ENCODE results near the gene LRP1B.
"Not testable (repeated sequence)": the region's sequence is repeated elsewhere in the genome, so short reads cannot be mapped to it uniquely, and the experiment has no call there.

Gene LRP1B

GRCh38 chr2:141182246-141182645 lies 948.6 kb downstream of the LRP1B start:
- no peak overlapping the region for H3K4me3 Mint-ChIP-seq
- H3K27me3 Mint-ChIP-seq (ENCODE audit: low read depth): no peaks in the 10 kb centered on the region
- H3K4me1 Mint-ChIP-seq (ENCODE audit: low read depth): no peaks in the 10 kb centered on the region
- no peak for DNase-seq (ENCODE audit: low spot score)
- no peaks in the 10 kb centered on the region for H3K36me3 Mint-ChIP-seq (ENCODE audit: low read depth)
- H3K9me3 Mint-ChIP-seq: peaks cover 28% of the 10 kb centered on the region
- H3K27ac Mint-ChIP-seq: no peak overlapping the region

- DNase-seq (ENCODE audit: low spot score); H3K36me3 Mint-ChIP-seq (ENCODE audit: low read depth); H3K4me1 Mint-ChIP-seq (ENCODE audit: low read depth); H3K27me3 Mint-ChIP-seq (ENCODE audit: low read depth); H3K4me3 Mint-ChIP-seq; H3K27ac Mint-ChIP-seq: not testable (repeated sequence)
- peaks cover 22% of the 10 kb centered on the region for H3K9me3 Mint-ChIP-seq
Measured at GRCh38 chr2:141169117-141169516, 961.7 kb downstream of the LRP1B start.

GRCh38 chr2:141162314-141162713 lies 968.5 kb downstream of the LRP1B start:
- no peaks in the 10 kb centered on the region for H3K27me3 Mint-ChIP-seq (ENCODE audit: low read depth)
- DNase-seq (ENCODE audit: low spot score): no peak
- peaks cover 9% of the 10 kb centered on the region for H3K9me3 Mint-ChIP-seq
- H3K4me1 Mint-ChIP-seq (ENCODE audit: low read depth): no peaks in the 10 kb centered on the region
- H3K27ac Mint-ChIP-seq: no peak overlapping the region
- H3K4me3 Mint-ChIP-seq: no peak overlapping the region
- no peaks in the 10 kb centered on the region for H3K36me3 Mint-ChIP-seq (ENCODE audit: low read depth)

GRCh38 chr2:141151611-141152286 lies 979.1 kb downstream of the LRP1B start:
- Mint-ChIP-seq H3K4me3 (no peak overlapping the region), H3K36me3 (ENCODE audit: low read depth) (no peaks in the 10 kb centered on the region), H3K27ac (no peak overlapping the region), H3K9me3 (peaks cover 11% of the 10 kb centered on the region), H3K27me3 (ENCODE audit: low read depth) (no peaks in the 10 kb centered on the region), H3K4me1 (ENCODE audit: low read depth) (no peaks in the 10 kb centered on the region)
- no peak for DNase-seq (ENCODE audit: low spot score)

GRCh38 chr2:141142025-141142424 lies 988.8 kb downstream of the LRP1B start:
- DNase-seq (ENCODE audit: low spot score): no peak
- Mint-ChIP-seq H3K9me3 (peaks cover 18% of the 10 kb centered on the region), H3K36me3 (ENCODE audit: low read depth) (no peaks in the 10 kb centered on the region), H3K4me1 (ENCODE audit: low read depth) (no peaks in the 10 kb centered on the region), H3K27me3 (ENCODE audit: low read depth) (no peaks in the 10 kb centered on the region), H3K27ac (no peak overlapping the region), H3K4me3 (no peak overlapping the region)

- no peak for DNase-seq (ENCODE audit: low spot score)
- H3K27me3 Mint-ChIP-seq (ENCODE audit: low read depth): no peaks in the 10 kb centered on the region
- peaks cover 11% of the 10 kb centered on the region for H3K9me3 Mint-ChIP-seq
- no peak overlapping the region for H3K4me3 Mint-ChIP-seq
- H3K27ac Mint-ChIP-seq: no peak overlapping the region
- H3K4me1 Mint-ChIP-seq (ENCODE audit: low read depth): peaks cover 4% of the 10 kb centered on the region
- no peaks in the 10 kb centered on the region for H3K36me3 Mint-ChIP-seq (ENCODE audit: low read depth)
Measured at GRCh38 chr2:141137122-141137693, 993.6 kb downstream of the LRP1B start.

- no peak for DNase-seq (ENCODE audit: low spot score)
- no peaks in the 10 kb centered on the region for H3K27me3 Mint-ChIP-seq (ENCODE audit: low read depth)
- H3K27ac Mint-ChIP-seq: no peak overlapping the region
Measured at GRCh38 chr2:141133883-141134282, 996.9 kb downstream of the LRP1B start.

GRCh38 chr2:141125432-141125831 lies 1005.4 kb downstream of the LRP1B start:
- H3K9me3 Mint-ChIP-seq: peaks cover 12% of the 10 kb centered on the region
- H3K4me3 Mint-ChIP-seq: no peak overlapping the region
- no peak for DNase-seq (ENCODE audit: low spot score)
- no peak overlapping the region for H3K27ac Mint-ChIP-seq
- H3K36me3 Mint-ChIP-seq (ENCODE audit: low read depth): no peaks in the 10 kb centered on the region
- H3K4me1 Mint-ChIP-seq (ENCODE audit: low read depth): no peaks in the 10 kb centered on the region
- no peaks in the 10 kb centered on the region for H3K27me3 Mint-ChIP-seq (ENCODE audit: low read depth)

More at GRCh38 chr2:141133883-141134282, 996.9 kb downstream of the LRP1B start:
- no peak overlapping the region for H3K4me3 Mint-ChIP-seq
- peaks cover 4% of the 10 kb centered on the region for H3K4me1 Mint-ChIP-seq (ENCODE audit: low read depth)
- H3K9me3 Mint-ChIP-seq: peaks cover 5% of the 10 kb centered on the region
- no peaks in the 10 kb centered on the region for H3K36me3 Mint-ChIP-seq (ENCODE audit: low read depth)

GRCh38 chr2:141118836-141119235 lies 1012.0 kb downstream of the LRP1B start:
- no peak for DNase-seq (ENCODE audit: low spot score)
- Mint-ChIP-seq H3K4me3 (no peak overlapping the region), H3K27ac (no peak overlapping the region), H3K27me3 (ENCODE audit: low read depth) (no peaks in the 10 kb centered on the region), H3K36me3 (ENCODE audit: low read depth) (no peaks in the 10 kb centered on the region), H3K4me1 (ENCODE audit: low read depth) (no peaks in the 10 kb centered on the region), H3K9me3 (no peaks in the 10 kb centered on the region)

- no peaks in the 10 kb centered on the region for H3K27me3 Mint-ChIP-seq (ENCODE audit: low read depth)
Measured at GRCh38 chr2:141113301-141113700, 1017.5 kb downstream of the LRP1B start.

GRCh38 chr2:141109633-141110032 lies 1021.2 kb downstream of the LRP1B start:
- H3K4me3 Mint-ChIP-seq: no peak overlapping the region
- H3K4me1 Mint-ChIP-seq (ENCODE audit: low read depth): no peaks in the 10 kb centered on the region
- no peak for DNase-seq (ENCODE audit: low spot score)
- H3K27ac Mint-ChIP-seq: no peak overlapping the region
- H3K9me3 Mint-ChIP-seq: peaks cover 10% of the 10 kb centered on the region
- H3K27me3 Mint-ChIP-seq (ENCODE audit: low read depth): no peaks in the 10 kb centered on the region
- no peaks in the 10 kb centered on the region for H3K36me3 Mint-ChIP-seq (ENCODE audit: low read depth)

More at GRCh38 chr2:141113301-141113700, 1017.5 kb downstream of the LRP1B start:
- no peaks in the 10 kb centered on the region for H3K36me3 Mint-ChIP-seq (ENCODE audit: low read depth)
- no peak for DNase-seq (ENCODE audit: low spot score)
- H3K27ac Mint-ChIP-seq: no peak overlapping the region
- no peak overlapping the region for H3K4me3 Mint-ChIP-seq
- H3K9me3 Mint-ChIP-seq: peaks cover 10% of the 10 kb centered on the region
- no peaks in the 10 kb centered on the region for H3K4me1 Mint-ChIP-seq (ENCODE audit: low read depth)

GRCh38 chr2:141105763-141106162 lies 1025.1 kb downstream of the LRP1B start:
- Mint-ChIP-seq H3K9me3 (peaks cover 10% of the 10 kb centered on the region), H3K4me1 (ENCODE audit: low read depth) (no peaks in the 10 kb centered on the region), H3K27ac (no peak overlapping the region), H3K27me3 (ENCODE audit: low read depth) (no peaks in the 10 kb centered on the region), H3K36me3 (ENCODE audit: low read depth) (no peaks in the 10 kb centered on the region), H3K4me3 (no peak overlapping the region)
- DNase-seq (ENCODE audit: low spot score): no peak

- DNase-seq (ENCODE audit: low spot score): no peak
Measured at GRCh38 chr2:141103216-141103615, 1027.6 kb downstream of the LRP1B start.

GRCh38 chr2:141079231-141079630 lies 1051.6 kb downstream of the LRP1B start:
- no peaks in the 10 kb centered on the region for H3K27me3 Mint-ChIP-seq (ENCODE audit: low read depth)
- no peaks in the 10 kb centered on the region for H3K36me3 Mint-ChIP-seq (ENCODE audit: low read depth)
- DNase-seq (ENCODE audit: low spot score): no peak
- H3K27ac Mint-ChIP-seq: no peak overlapping the region
- H3K4me1 Mint-ChIP-seq (ENCODE audit: low read depth): no peaks in the 10 kb centered on the region
- no peak overlapping the region for H3K4me3 Mint-ChIP-seq
- H3K9me3 Mint-ChIP-seq: peaks cover 20% of the 10 kb centered on the region

More at GRCh38 chr2:141103216-141103615, 1027.6 kb downstream of the LRP1B start:
- H3K9me3 Mint-ChIP-seq: peaks cover 16% of the 10 kb centered on the region
- H3K27ac Mint-ChIP-seq: no peak overlapping the region
- H3K27me3 Mint-ChIP-seq (ENCODE audit: low read depth): no peaks in the 10 kb centered on the region
- H3K4me3 Mint-ChIP-seq: no peak overlapping the region
- no peaks in the 10 kb centered on the region for H3K4me1 Mint-ChIP-seq (ENCODE audit: low read depth)
- no peaks in the 10 kb centered on the region for H3K36me3 Mint-ChIP-seq (ENCODE audit: low read depth)

GRCh38 chr2:141075753-141076152 lies 1055.1 kb downstream of the LRP1B start:
- Mint-ChIP-seq H3K27me3 (ENCODE audit: low read depth) (no peaks in the 10 kb centered on the region), H3K4me1 (ENCODE audit: low read depth) (no peaks in the 10 kb centered on the region), H3K9me3 (peaks cover 12% of the 10 kb centered on the region), H3K27ac (no peak overlapping the region), H3K36me3 (ENCODE audit: low read depth) (no peaks in the 10 kb centered on the region), H3K4me3 (no peak overlapping the region)
- no peak for DNase-seq (ENCODE audit: low spot score)
